HCT116 (cell line): ENCODE data around the gene ZNF555.
"Not testable (repeated sequence)": the region's sequence is repeated elsewhere in the genome, so short reads cannot be mapped to it uniquely, and the experiment has no call there.

Source experiments
- TF ChIP-seq, protein P1 (sequence below), 3 experiments: fragments of 200-600 bp in 1 of 3; sonication (generic) in 1 of 3; IDR thresholded peaks in 2 of 3; conservative IDR thresholded peaks in 1 of 3; 2 replicates each; pipeline ENCODE4 v1.5.1; 2012 to 2017; ENCODE audit warnings: low read depth in 2 of 3, low read length in 2 of 3, antibody characterized with exemption in 1 of 3, borderline replicate concordance in 1 of 3, control low read depth in 1 of 3, mild to moderate bottlenecking in 1 of 3, mixed read lengths in 1 of 3, mixed run types in 1 of 3, moderate library complexity in 1 of 3; ENCODE audit not compliant: insufficient read depth in 1 of 3
- TF ChIP-seq, protein P2 (sequence below): IDR thresholded peaks from 2 replicates; pipeline ENCODE4 v1.6.1; 2012

DNA sequence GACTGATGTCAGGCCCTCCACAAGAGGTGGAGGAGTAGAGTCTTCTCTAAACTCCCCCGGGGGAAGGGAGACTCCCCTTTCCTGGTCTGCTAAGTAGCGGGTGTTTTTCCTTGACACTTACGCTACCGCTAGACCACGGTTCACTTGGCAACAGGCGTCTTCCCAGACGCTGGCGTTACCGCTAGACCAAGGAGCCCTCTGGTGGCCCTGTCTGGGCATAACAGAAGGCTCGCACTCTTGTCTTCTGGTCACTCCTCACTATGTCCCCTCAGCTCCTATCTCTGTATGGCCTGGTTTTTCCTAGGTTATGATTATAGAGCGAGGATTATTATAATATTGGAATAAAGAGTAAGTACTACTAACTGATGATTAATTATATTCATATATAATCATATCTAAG, 30.9 kb downstream of the ZNF555 start:
- TF ChIP-seq, protein P1, sequence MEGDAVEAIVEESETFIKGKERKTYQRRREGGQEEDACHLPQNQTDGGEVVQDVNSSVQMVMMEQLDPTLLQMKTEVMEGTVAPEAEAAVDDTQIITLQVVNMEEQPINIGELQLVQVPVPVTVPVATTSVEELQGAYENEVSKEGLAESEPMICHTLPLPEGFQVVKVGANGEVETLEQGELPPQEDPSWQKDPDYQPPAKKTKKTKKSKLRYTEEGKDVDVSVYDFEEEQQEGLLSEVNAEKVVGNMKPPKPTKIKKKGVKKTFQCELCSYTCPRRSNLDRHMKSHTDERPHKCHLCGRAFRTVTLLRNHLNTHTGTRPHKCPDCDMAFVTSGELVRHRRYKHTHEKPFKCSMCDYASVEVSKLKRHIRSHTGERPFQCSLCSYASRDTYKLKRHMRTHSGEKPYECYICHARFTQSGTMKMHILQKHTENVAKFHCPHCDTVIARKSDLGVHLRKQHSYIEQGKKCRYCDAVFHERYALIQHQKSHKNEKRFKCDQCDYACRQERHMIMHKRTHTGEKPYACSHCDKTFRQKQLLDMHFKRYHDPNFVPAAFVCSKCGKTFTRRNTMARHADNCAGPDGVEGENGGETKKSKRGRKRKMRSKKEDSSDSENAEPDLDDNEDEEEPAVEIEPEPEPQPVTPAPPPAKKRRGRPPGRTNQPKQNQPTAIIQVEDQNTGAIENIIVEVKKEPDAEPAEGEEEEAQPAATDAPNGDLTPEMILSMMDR (IDR thresholded peaks at IDR 0.05 in 2 of 3, conservative IDR thresholded peaks at IDR 0.05 in 1 of 3; ENCODE audit: borderline replicate concordance in 1 of 3, insufficient read depth in 1 of 3, low read depth in 2 of 3, low read length in 2 of 3), result peak in 2 of 3 experiments; percentile 22 to 23; a peak in 3 of 6 replicates
- TF ChIP-seq, protein P2, sequence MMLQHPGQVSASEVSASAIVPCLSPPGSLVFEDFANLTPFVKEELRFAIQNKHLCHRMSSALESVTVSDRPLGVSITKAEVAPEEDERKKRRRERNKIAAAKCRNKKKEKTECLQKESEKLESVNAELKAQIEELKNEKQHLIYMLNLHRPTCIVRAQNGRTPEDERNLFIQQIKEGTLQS, result not testable (repeated sequence)
